H1 (cell line): ENCODE data around the gene P3H4. TPM values are rescaled to one million over a fixed set of nuclear protein-coding genes. Genes with fewer than 3 reads are reported as not detected.

Experiments used
- ASH2L ChIP-seq: fragments of 200-600, 300-600 bp; sonication (generic); IDR thresholded peaks from one replicate; pipeline ENCODE4 v1.7.1; 2017; ENCODE audit warnings: low read length
- ATF3 ChIP-seq: IDR thresholded peaks from 2 replicates; pipeline ENCODE4 v1.6.1; 2011; ENCODE audit warnings: low read depth, mild to moderate bottlenecking, low read length; ENCODE audit not compliant: insufficient read depth
- BACH1 ChIP-seq: IDR thresholded peaks from 2 replicates; pipeline ENCODE4 v1.6.1; 2012; ENCODE audit warnings: low read length, improper control_type of control experiment
- CBX8 ChIP-seq: fragments of 300-800, 300-1000 bp; sonication (generic); IDR thresholded peaks from 2 replicates; pipeline ENCODE4 v1.7.1; 2016; ENCODE audit warnings: low read depth, low read length, borderline replicate concordance
- CEBPB ChIP-seq: IDR thresholded peaks from 2 replicates; pipeline ENCODE4 v1.6.1; 2012; ENCODE audit warnings: low read depth, low read length
- CHD2 ChIP-seq: IDR thresholded peaks from 2 replicates; pipeline ENCODE4 v1.6.1; 2012; ENCODE audit warnings: low read length, improper control_type of control experiment
- CTCF ChIP-seq, 3 experiments: IDR thresholded peaks; 1 replicate in 2 of 3; 2 replicates in 1 of 3; pipeline versions ENCODE4 v1.5.1 to v1.6.1; 2011; ENCODE audit warnings: low read length in 3 of 3, mild to moderate bottlenecking in 3 of 3, inconsistent platforms in 2 of 3, low read depth in 1 of 3, moderate library complexity in 1 of 3; ENCODE audit not compliant: insufficient read depth in 1 of 3; ENCODE audit errors: control extremely low read depth in 1 of 3
- EP300 ChIP-seq, 2 experiments: IDR thresholded peaks; 1 replicate in 1 of 2; 2 replicates in 1 of 2; pipeline ENCODE4 v1.6.1; 2011 to 2012; ENCODE audit warnings: low read depth in 2 of 2, low read length in 2 of 2, mild to moderate bottlenecking in 2 of 2, borderline replicate concordance in 1 of 2, inconsistent platforms in 1 of 2, moderate library complexity in 1 of 2
- JUND ChIP-seq: IDR thresholded peaks from 2 replicates; pipeline ENCODE4 v1.6.1; 2011; ENCODE audit warnings: mild to moderate bottlenecking, improper control_type of control experiment, low read length
- KDM1A ChIP-seq: fragments of 200-600, 300-600 bp; sonication (generic); IDR thresholded peaks from 2 replicates; pipeline ENCODE4 v1.7.1; 2016; ENCODE audit warnings: mild to moderate bottlenecking, low read length, borderline replicate concordance
- NANOG ChIP-seq: IDR thresholded peaks from 2 replicates; pipeline ENCODE4 v1.6.1; 2011; ENCODE audit warnings: low read length, low read depth, mild to moderate bottlenecking, inconsistent platforms; ENCODE audit not compliant: insufficient read depth, poor library complexity, severe bottlenecking
- NRF1 ChIP-seq: IDR thresholded peaks from 2 replicates; pipeline ENCODE4 v1.6.1; 2011; ENCODE audit warnings: mild to moderate bottlenecking, low read depth, low read length, improper control_type of control experiment
- POLR2A ChIP-seq, 2 experiments: IDR thresholded peaks; 1 replicate in 1 of 2; 2 replicates in 1 of 2; pipeline ENCODE4 v1.6.1; 2011; ENCODE audit warnings: low read depth in 2 of 2, low read length in 2 of 2, mild to moderate bottlenecking in 2 of 2; ENCODE audit errors: control extremely low read depth in 1 of 2
- POLR2AphosphoS5 ChIP-seq: IDR thresholded peaks from 2 replicates; pipeline ENCODE4 v1.6.1; 2011; ENCODE audit warnings: low read depth, low read length
- POU5F1 ChIP-seq: IDR thresholded peaks from 2 replicates; pipeline ENCODE4 v1.6.1; 2011; ENCODE audit warnings: low read depth, mild to moderate bottlenecking, low read length, moderate library complexity
- RAD21 ChIP-seq, 2 experiments: IDR thresholded peaks in 1 of 2; conservative IDR thresholded peaks in 1 of 2; 2 replicates each; pipeline ENCODE4 v1.6.1; 2011; ENCODE audit warnings: low read depth in 2 of 2, low read length in 2 of 2, improper control_type of control experiment in 1 of 2, inconsistent platforms in 1 of 2, mild to moderate bottlenecking in 1 of 2, moderate library complexity in 1 of 2
- SP1 ChIP-seq: IDR thresholded peaks from 2 replicates; pipeline ENCODE4 v1.6.1; 2011; ENCODE audit warnings: low read depth, low read length
- SRF ChIP-seq: IDR thresholded peaks from 2 replicates; pipeline ENCODE4 v1.6.1; 2011; ENCODE audit warnings: mild to moderate bottlenecking, low read depth, low read length, moderate library complexity
- TAF1 ChIP-seq: IDR thresholded peaks from 2 replicates; pipeline ENCODE4 v1.6.1; 2011; ENCODE audit warnings: mild to moderate bottlenecking, low read depth, low read length
- TCF12 ChIP-seq: IDR thresholded peaks from 2 replicates; pipeline ENCODE4 v1.6.1; 2011; ENCODE audit warnings: low read depth, mild to moderate bottlenecking, low read length
- polyA plus RNA-seq, 7 experiments: library from polyadenylated mRNA; depleted of rRNA in 3 of 7; stranded (reverse) in 5 of 7; unstranded in 2 of 7; fragments of >200 nt in 5 of 7; fragments of 200-250 nt in 2 of 7; gene quantifications; 1 replicate in 5 of 7; 2 replicates in 1 of 7; 4 replicates in 1 of 7; pipeline versions ENCODE4 v1.2.1 to v1.2.3, GENCODE V29; 2011 to 2013; ENCODE audit warnings: missing spikeins in 2 of 7, mixed read lengths in 2 of 7
- total RNA-seq: library from RNA; stranded (reverse); fragmentation: NEBNext Ultra II Directional; extraction: Animal tissue kit (Norgen Biotek cat#: 25700); gene quantifications from 2 replicates; pipeline ENCODE4 v1.2.1, GENCODE V29; 2021

P3H4 gene
- total and polyA plus RNA-seq, 2 of the 8 experiments (the other 6 are each of a cell fraction or from before 2014, with no cell fraction given), result 23.4 to 26.7 TPM

GRCh38 chr17:41793784-41794539 is 17.8 kb downstream of the P3H4 start (continued):
- TF ChIP-seq EP300 (IDR thresholded peaks at IDR 0.05; ENCODE audit: borderline replicate concordance in 1 of 2, low read depth in 2 of 2, low read length in 2 of 2) (peak in 1 of 2 experiments; percentile 43; a peak in 1 of 3 replicates), RAD21 (IDR thresholded peaks at IDR 0.05 in 1 of 2, conservative IDR thresholded peaks at IDR 0.05 in 1 of 2; ENCODE audit: low read depth in 2 of 2, low read length in 2 of 2) (peak; percentile 23 to 42; a peak in 2 of 4 replicates), SRF (no peak), ATF3 (no peak), CTCF (IDR thresholded peaks at IDR 0.05; ENCODE audit: control extremely low read depth in 1 of 3, insufficient read depth in 1 of 3, low read depth in 1 of 3, low read length in 3 of 3) (peak in 1 of 3 experiments; percentile 20; a peak in 2 of 4 replicates), NANOG (peak; percentile 14), NRF1 (no peak), CBX8 (no peak), POLR2AphosphoS5 (peak; percentile 52), TCF12 (0 out of 2 replicates have a peak, but pooled peaks have one; percentile 50), POU5F1 (no peak), KDM1A (no peak), TAF1 (peak; percentile 38; the same call in 1 of the 2 replicates), CEBPB (no peak), SP1 (peak; percentile 54; the same call in 1 of the 2 replicates), ASH2L (peak; percentile 42), JUND (no peak), POLR2A (IDR thresholded peaks at IDR 0.05; ENCODE audit: control extremely low read depth in 1 of 2, low read depth in 2 of 2, low read length in 2 of 2) (no peak), CHD2 (peak; percentile 44; the same call in 1 of the 2 replicates), BACH1 (no peak)
